ENCODE results near the gene FAM170B.

Gene FAM170B

GRCh38 chr10:49133706-49134248 lies at the start of gene FAM170B:
Gene FAM170B, minus strand, starts transcription at chr10:49134021. Its CDS starts 103 bp downstream, at chr10:49133918.
- Histone ChIP-seq H3K9ac (ENCODE audit: low read length) (no peak within 1 kb of the TSS), H3K4me1 (ENCODE audit: control insufficient read depth, insufficient read depth, low read length) (no peaks in the 10 kb centered on the region), H3K27ac (ENCODE audit: low read depth, low read length) (no peak within 1 kb of the TSS), H3K27me3 (ENCODE audit: control insufficient read depth, insufficient read depth, low read length) (no peaks in the 10 kb centered on the region), H3K4me3 (ENCODE audit: low read length) (no peak within 1 kb of the TSS), H3K36me3 (ENCODE audit: control insufficient read depth, insufficient read depth, low read length) (no peaks in the 10 kb centered on the region)

GRCh38 chr10:49182776-49183175 lies 49.0 kb upstream of the FAM170B start:
- H3K4me1 ChIP-seq (ENCODE audit: control insufficient read depth, insufficient read depth, low read length): no peaks in the 10 kb centered on the region
- no peaks in the 10 kb centered on the region for H3K27me3 ChIP-seq (ENCODE audit: control insufficient read depth, insufficient read depth, low read length)
- no peak overlapping the region for H3K9ac ChIP-seq (ENCODE audit: low read length)
- H3K4me3 ChIP-seq (ENCODE audit: low read length): no peak overlapping the region
- no peaks in the 10 kb centered on the region for H3K36me3 ChIP-seq (ENCODE audit: control insufficient read depth, insufficient read depth, low read length)
- no peak overlapping the region for H3K27ac ChIP-seq (ENCODE audit: low read depth, low read length)

GRCh38 chr10:49180444-49180860 lies 46.6 kb upstream of the FAM170B start:
- H3K27ac ChIP-seq (ENCODE audit: low read depth, low read length): no peak overlapping the region

GRCh38 chr10:49179699-49180443 lies 46.0 kb upstream of the FAM170B start:
- Histone ChIP-seq H3K4me3 (ENCODE audit: low read length) (no peak overlapping the region), H3K27ac (ENCODE audit: low read depth, low read length) (no peak overlapping the region), H3K27me3 (ENCODE audit: control insufficient read depth, insufficient read depth, low read length) (no peaks in the 10 kb centered on the region), H3K36me3 (ENCODE audit: control insufficient read depth, insufficient read depth, low read length) (no peaks in the 10 kb centered on the region), H3K9ac (ENCODE audit: low read length) (no peak overlapping the region), H3K4me1 (ENCODE audit: control insufficient read depth, insufficient read depth, low read length) (no peaks in the 10 kb centered on the region)

More at GRCh38 chr10:49180444-49180860, 46.6 kb upstream of the FAM170B start:
- Histone ChIP-seq H3K4me1 (ENCODE audit: control insufficient read depth, insufficient read depth, low read length) (no peaks in the 10 kb centered on the region), H3K36me3 (ENCODE audit: control insufficient read depth, insufficient read depth, low read length) (no peaks in the 10 kb centered on the region), H3K4me3 (ENCODE audit: low read length) (no peak overlapping the region), H3K9ac (ENCODE audit: low read length) (no peak overlapping the region), H3K27me3 (ENCODE audit: control insufficient read depth, insufficient read depth, low read length) (no peaks in the 10 kb centered on the region)

- no peaks in the 10 kb centered on the region for H3K27me3 ChIP-seq (ENCODE audit: control insufficient read depth, insufficient read depth, low read length)
- no peaks in the 10 kb centered on the region for H3K36me3 ChIP-seq (ENCODE audit: control insufficient read depth, insufficient read depth, low read length)
- no peak overlapping the region for H3K4me3 ChIP-seq (ENCODE audit: low read length)
- H3K9ac ChIP-seq (ENCODE audit: low read length): no peak overlapping the region
- H3K4me1 ChIP-seq (ENCODE audit: control insufficient read depth, insufficient read depth, low read length): no peaks in the 10 kb centered on the region
- H3K27ac ChIP-seq (ENCODE audit: low read depth, low read length): no peak overlapping the region
These were observed 45.0 kb upstream of the FAM170B start for GRCh38 chr10:49178489-49179471.

- no peaks in the 10 kb centered on the region for H3K4me1 ChIP-seq (ENCODE audit: control insufficient read depth, insufficient read depth, low read length)
- no peak overlapping the region for H3K9ac ChIP-seq (ENCODE audit: low read length)
- H3K27me3 ChIP-seq (ENCODE audit: control insufficient read depth, insufficient read depth, low read length): no peaks in the 10 kb centered on the region
- H3K36me3 ChIP-seq (ENCODE audit: control insufficient read depth, insufficient read depth, low read length): no peaks in the 10 kb centered on the region
- H3K4me3 ChIP-seq (ENCODE audit: low read length): no peak overlapping the region
- H3K27ac ChIP-seq (ENCODE audit: low read depth, low read length): no peak overlapping the region
These were observed 43.9 kb upstream of the FAM170B start for GRCh38 chr10:49177391-49178355.

- H3K27ac ChIP-seq (ENCODE audit: low read depth, low read length): no peak overlapping the region
- H3K4me1 ChIP-seq (ENCODE audit: control insufficient read depth, insufficient read depth, low read length): no peaks in the 10 kb centered on the region
- H3K4me3 ChIP-seq (ENCODE audit: low read length): no peak overlapping the region
- no peaks in the 10 kb centered on the region for H3K27me3 ChIP-seq (ENCODE audit: control insufficient read depth, insufficient read depth, low read length)
- no peaks in the 10 kb centered on the region for H3K36me3 ChIP-seq (ENCODE audit: control insufficient read depth, insufficient read depth, low read length)
- no peak overlapping the region for H3K9ac ChIP-seq (ENCODE audit: low read length)
These were observed 42.8 kb upstream of the FAM170B start for GRCh38 chr10:49176310-49177268.

GRCh38 chr10:49175587-49176309 lies 41.9 kb upstream of the FAM170B start:
- H3K27ac ChIP-seq (ENCODE audit: low read depth, low read length): no peak overlapping the region
- no peaks in the 10 kb centered on the region for H3K27me3 ChIP-seq (ENCODE audit: control insufficient read depth, insufficient read depth, low read length)
- no peaks in the 10 kb centered on the region for H3K4me1 ChIP-seq (ENCODE audit: control insufficient read depth, insufficient read depth, low read length)
- H3K4me3 ChIP-seq (ENCODE audit: low read length): no peak overlapping the region
- H3K36me3 ChIP-seq (ENCODE audit: control insufficient read depth, insufficient read depth, low read length): no peaks in the 10 kb centered on the region
- H3K9ac ChIP-seq (ENCODE audit: low read length): no peak overlapping the region

GRCh38 chr10:49174926-49175500 lies 41.2 kb upstream of the FAM170B start:
- H3K4me3 ChIP-seq (ENCODE audit: low read length): no peak overlapping the region
- H3K27ac ChIP-seq (ENCODE audit: low read depth, low read length): no peak overlapping the region
- H3K9ac ChIP-seq (ENCODE audit: low read length): no peak overlapping the region
- no peaks in the 10 kb centered on the region for H3K36me3 ChIP-seq (ENCODE audit: control insufficient read depth, insufficient read depth, low read length)
- no peaks in the 10 kb centered on the region for H3K27me3 ChIP-seq (ENCODE audit: control insufficient read depth, insufficient read depth, low read length)
- H3K4me1 ChIP-seq (ENCODE audit: control insufficient read depth, insufficient read depth, low read length): no peaks in the 10 kb centered on the region

- Histone ChIP-seq H3K36me3 (ENCODE audit: control insufficient read depth, insufficient read depth, low read length) (no peaks in the 10 kb centered on the region), H3K4me3 (ENCODE audit: low read length) (no peak overlapping the region), H3K9ac (ENCODE audit: low read length) (no peak overlapping the region), H3K27me3 (ENCODE audit: control insufficient read depth, insufficient read depth, low read length) (no peaks in the 10 kb centered on the region), H3K27ac (ENCODE audit: low read depth, low read length) (no peak overlapping the region), H3K4me1 (ENCODE audit: control insufficient read depth, insufficient read depth, low read length) (no peaks in the 10 kb centered on the region)
These were observed 40.6 kb upstream of the FAM170B start for GRCh38 chr10:49174261-49174925.

Measured in rectal smooth muscle tissue (tissue), 1 donor.